NCI-H187 treated with DMSO at 0.1 percent for 48 hours (cell line): Measurements from ENCODE around the gene GUCY1A1.

ENCODE experiments used
- DNase-seq: peaks from one replicate; lab custom pipeline; 2025; lab: John Stamatoyannopoulos, UW

The GUCY1A1 gene

DNA sequence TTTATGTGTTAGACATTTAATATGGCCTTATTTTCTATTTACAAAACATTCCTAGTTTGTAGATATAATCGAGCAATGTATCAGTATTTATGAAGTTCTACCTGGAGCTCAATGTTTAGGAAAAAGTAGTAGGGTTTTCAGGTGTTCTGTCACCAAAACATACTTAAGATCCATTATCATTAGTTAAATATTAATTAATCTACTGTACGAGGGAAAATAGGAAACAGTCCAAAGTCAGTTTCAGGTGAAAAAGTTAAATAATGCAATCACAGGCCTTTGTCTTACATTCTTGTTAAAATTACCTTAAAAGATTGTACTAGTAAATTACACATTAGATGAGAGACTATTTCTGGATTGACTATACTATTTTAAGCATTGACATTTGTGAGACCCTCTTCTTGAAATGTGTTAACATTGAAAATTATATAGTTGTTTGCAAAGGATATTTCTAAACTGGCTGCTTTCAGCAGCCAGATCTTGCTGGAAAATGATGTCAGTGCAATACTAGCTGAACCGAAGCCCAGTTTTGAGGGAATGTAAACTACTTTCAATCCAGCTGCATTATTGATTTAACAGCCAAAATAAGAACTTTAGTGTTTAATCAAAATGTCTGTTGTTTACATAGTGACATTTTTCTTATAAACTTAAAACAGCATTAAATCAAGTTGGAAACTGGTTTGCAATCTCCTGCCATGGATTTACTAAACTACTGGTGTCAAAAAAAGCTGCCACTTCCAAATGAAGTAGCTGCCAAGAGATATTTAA lies 111.5 kb downstream of the GUCY1A1 start:
- DNase-seq: no peak

GRCh38 chr4:155780775-155781174 lies 114.1 kb downstream of the GUCY1A1 start:
- no peak for DNase-seq

DNA sequence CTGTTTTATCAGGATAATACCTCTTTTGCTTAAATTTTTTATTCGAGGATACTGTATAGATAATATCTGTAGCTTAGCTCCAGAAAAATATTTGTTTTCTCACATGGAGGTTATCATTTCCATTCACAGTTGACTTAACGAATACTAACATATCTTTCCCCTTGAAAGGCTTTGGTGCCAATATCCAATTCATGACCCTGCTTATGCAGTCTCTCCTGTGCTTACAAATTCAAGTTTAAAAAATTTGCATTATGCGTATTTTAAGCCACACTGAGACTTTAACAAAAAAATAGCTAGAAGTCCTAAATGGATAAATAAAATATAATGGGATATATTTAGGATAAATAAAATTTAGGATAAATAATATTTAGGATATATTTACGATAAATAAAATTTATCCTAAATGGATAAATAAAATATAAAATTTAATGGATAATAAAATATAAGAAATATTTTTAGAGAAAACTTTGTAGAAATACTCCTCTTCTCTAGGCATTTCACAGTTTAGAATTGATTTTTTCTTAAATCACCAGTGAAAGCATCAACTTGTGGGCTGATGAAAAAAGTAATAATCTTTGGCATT lies 114.7 kb downstream of the GUCY1A1 start:
- no peak for DNase-seq
